ENCODE results near the gene MSRB3.

DNA sequence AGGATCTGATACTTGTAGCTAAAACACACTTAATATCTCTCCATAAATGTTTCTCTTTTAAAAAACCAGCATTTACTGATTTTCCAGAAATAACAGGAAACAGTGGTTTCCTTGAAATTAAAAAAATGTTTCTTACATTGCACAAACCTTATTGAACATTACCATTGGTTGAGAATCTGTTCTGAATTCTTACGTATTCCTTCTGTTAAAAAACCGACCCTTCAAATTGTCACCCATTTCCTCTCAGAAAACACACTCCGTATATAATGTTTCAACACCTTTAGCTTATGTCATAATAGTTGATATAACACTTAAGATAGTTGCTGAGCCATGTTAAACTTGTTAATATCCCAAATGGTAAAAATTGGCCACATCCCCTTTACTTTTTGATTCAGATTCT is 51.2 kb downstream of the MSRB3 start:
- TF ChIP-seq, protein P1, sequence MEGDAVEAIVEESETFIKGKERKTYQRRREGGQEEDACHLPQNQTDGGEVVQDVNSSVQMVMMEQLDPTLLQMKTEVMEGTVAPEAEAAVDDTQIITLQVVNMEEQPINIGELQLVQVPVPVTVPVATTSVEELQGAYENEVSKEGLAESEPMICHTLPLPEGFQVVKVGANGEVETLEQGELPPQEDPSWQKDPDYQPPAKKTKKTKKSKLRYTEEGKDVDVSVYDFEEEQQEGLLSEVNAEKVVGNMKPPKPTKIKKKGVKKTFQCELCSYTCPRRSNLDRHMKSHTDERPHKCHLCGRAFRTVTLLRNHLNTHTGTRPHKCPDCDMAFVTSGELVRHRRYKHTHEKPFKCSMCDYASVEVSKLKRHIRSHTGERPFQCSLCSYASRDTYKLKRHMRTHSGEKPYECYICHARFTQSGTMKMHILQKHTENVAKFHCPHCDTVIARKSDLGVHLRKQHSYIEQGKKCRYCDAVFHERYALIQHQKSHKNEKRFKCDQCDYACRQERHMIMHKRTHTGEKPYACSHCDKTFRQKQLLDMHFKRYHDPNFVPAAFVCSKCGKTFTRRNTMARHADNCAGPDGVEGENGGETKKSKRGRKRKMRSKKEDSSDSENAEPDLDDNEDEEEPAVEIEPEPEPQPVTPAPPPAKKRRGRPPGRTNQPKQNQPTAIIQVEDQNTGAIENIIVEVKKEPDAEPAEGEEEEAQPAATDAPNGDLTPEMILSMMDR (IDR thresholded peaks at IDR 0.05) = no peak
- no peak for TF ChIP-seq EZH2 (IDR thresholded peaks at IDR 0.05; ENCODE audit: borderline replicate concordance, insufficient read depth, low read depth, low read length, poor library complexity, severe bottlenecking)

All from B cell (primary cell).